ENCODE results near the gene RXRG.
"Not testable (repeated sequence)": the region's sequence is repeated elsewhere in the genome, so short reads cannot be mapped to it uniquely, and the experiment has no call there.

RXRG gene

DNA sequence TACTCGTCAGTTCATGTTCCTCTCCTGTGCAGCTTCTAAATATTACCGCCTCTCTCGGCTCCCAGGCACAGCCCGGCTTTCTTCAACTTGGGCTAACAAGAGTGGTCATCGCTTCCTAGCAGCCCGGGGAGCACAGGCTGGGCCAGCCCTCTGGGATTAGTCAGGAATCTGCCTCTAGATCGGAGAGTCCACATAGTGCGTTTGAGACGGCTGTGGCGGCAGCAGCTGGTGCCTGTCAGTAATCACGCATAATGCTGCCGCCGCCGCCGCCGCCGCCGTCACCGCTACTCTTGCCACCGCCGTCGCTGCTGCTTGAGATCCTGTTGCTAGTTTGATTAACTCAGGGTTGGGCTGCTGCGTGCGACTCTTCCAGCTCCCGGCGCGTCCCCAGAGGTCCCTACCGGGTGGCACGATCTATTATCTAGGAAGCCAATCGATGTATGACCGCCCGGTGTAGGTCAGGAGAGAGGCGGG lies at the start of gene RXRG:
Gene RXRG, minus strand, starts transcription at position 230 of the 474 bp plus-strand sequence. CDS start 233 bp downstream, outside the sequence.
- peak; percentile 81 for DNase-seq

DNA sequence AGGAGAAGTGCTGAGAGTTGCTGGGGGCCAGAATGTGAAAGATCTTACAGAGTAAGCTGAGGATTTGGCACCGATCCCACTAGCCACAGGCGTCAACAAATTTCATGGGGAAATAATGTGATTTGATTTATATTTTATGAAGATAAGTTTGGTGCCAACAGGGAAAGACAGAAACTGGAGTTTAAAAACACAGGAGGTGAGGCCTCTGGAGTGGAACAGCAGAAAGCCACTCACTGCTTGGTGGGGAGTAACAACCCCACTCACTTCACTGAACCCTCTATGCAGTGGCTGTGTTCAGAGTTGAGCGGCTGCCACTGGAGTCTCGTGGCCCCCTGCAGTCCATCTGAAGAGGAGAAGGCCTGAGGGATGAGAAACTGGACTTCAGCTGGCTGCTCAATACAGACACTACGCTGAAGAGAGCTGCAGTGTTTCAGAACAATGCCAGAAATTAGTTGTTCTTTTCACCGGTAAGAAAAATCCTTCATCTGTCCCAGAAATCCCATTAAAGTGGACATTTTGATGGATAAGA lies 48.0 kb upstream of the RXRG start:
- no peak for DNase-seq

DNA sequence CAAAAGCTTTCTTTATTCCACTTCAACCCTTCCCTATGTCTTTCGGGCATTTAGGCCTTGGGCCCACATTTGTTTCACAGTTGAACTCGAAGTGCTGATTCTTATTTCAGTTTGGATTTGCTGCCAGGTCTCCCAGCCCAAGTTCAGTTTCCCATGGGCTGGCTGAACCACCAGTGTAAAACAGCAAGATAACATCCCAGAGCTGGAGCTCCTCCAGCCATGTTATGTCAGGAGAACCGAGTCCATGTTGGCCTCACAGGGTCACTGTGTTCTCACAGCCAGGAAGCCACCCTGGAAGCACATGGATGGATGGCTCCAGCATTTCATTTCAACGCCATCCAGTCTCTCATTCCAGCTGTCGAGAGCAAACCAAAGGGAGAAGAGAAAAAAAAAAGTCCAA lies 45.2 kb upstream of the RXRG start:
- DNase-seq: no peak

DNA sequence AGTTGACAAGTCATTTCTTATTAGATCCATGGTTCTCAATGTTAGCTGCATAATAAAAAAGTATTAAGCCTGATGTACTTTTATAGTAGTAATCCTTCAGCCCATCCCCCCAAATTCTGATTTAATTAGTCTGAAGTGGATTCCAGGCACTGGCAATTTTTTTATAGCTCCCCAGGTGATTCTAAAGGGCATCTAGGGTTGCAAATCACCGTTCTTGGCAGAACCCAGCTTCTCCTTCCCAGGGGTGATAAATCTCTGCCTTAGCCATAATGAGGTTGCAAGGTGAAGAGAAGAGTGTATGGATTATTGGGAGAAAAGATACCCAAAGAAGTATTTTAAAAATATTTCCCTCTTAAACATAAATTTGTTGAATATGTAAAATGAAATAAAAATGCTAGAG lies 43.0 kb upstream of the RXRG start:
- DNase-seq: no peak

DNA sequence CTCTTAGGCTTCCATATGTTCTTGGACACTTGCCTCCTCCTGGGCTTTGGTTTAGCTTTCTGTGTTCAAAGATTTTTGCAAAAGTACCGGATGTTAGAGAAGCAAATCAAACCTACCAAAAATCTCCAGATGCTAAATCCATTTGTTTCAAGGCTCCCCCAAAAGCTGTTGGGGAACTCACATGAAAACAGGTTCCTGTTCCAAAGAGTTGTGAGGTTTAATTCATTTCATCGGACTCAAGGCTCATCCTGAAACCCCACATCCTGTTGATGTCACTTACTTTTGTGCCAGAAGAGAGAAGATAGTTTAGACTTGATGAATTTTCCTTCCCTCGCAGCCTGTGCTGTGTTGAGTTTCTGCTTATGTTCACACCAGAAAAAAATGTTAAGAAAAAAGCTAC lies 41.7 kb upstream of the RXRG start:
- no peak for DNase-seq

DNA sequence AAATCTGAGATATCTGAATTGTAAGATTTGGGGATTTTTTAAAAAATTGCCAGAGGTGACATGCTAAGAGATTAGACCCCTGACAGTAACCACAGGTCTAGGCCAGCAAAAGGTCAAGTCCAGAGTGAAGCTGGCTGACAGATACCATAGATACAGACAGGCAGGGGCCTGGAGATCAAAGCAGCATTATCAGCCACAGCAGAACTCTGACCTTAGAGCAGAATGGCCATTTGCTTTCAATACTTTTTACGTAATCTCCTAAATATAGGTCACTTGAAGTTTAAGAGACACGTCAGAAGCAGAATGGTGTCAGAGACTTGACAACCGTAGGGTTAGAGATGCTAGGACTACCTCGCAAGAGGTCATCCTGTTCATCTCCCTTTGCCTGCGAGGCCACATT lies 40.8 kb upstream of the RXRG start:
- DNase-seq: no peak

DNA sequence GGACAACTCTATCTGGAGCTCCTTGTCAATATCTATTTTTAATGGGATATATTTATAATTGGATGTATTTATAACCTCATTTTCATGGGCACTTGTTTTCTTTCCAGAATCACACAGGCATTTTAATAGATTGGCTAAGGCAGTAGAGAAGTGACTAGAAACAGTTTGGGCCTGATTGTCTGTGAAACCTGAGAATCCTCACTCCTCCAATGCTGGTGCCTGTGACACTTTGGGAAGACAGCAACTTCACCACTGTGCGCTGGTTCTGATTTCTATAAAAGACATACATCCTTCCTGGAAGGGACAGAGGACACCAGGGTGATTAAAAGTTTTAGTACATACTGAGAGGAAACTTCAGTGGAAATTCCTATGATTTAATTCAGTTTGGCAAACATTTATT lies 39.6 kb upstream of the RXRG start:
- no peak for DNase-seq

DNA sequence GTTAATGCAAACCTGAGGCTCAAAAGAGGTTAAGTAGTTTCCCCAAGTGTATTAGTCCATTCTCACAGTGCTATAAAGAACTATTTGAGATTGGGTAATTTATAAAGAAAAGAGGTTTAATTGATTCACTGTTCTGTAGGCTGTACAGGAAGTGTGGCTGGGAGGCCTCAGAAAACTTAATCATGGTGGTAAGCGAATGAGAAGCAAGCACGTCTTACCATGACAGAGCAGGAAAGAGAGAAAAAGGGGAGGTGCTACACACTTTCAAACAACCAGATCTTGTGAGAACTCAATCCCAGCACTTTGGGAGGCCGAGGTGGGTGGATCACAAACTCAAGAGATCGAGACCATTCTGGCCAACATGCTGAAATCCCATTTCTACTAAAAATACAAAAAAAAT lies 38.5 kb upstream of the RXRG start:
- no peak for DNase-seq

DNA sequence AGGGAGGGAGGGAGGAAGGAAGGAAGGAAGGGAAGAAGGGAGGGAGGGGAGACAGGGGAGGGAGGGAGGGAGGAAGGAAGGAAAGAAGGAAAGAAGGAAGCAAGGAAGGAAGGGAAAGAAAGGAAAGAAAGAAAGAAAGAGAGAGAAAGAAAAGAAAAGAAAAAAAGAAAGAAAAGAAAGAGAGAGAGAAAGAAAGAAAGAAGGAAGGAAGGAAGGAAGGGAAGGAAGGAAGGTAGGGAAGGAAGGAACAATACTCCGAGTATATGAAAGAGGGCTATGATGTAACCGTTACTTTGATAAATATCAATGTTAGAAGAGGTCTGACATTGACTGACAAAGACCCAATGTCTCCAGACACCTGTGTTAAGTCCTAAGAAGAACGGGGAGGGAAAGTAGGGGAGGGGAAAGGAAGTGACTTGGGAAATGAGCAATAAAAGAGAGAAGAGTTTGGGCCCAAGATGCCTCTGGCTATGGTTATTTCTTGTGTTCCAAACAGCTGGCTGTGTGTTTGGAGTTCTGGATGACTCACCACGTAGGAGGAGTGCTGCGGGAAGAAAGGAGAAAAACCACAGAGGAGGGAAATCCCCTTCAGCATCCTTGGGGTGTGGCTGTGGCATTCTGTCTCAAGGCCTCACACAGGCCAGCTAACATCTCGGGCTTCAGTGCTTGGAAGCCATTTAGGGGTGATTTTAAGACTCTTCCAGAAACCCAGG lies 37.0 kb upstream of the RXRG start:
- no peak for DNase-seq

DNA sequence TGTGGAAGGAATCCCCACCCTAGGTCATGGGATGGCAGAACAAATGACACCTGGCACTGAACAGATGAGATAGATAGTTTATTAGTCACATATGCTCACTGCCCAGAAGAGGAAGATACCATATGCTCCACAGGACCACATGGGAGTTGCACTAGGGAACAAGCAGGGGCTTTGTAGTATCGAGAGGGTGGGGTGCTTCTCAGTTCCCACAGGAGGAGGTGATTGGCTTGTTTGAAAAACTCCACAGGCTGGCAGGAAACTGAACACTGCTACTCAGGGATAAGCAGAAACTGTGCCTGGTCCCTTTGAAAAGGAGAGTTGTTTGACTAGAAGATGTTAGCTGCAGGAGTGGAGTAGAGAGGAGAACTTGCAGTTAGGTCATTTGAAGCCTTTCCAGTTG lies 31.9 kb upstream of the RXRG start:
- no peak for DNase-seq

DNA sequence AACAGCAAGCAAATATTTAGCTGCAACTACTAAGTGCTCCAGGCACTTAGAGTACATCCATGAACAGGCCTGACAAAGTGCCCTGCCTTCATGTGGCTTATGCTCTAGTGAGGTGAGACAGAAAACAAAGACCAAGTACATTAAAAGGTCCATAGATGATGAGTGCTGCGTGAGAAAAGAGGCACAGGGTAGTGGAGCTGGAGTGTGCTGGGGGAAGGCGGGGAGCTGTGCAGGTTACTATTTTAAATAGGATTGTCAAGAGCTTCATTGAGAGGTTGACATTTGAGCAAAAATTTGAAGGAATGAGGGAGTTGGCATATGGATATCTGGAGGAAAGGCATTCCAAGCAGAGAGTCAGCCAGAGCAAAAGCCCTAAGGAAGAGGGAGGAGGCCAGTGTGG lies 29.3 kb upstream of the RXRG start:
- no peak for DNase-seq

DNA sequence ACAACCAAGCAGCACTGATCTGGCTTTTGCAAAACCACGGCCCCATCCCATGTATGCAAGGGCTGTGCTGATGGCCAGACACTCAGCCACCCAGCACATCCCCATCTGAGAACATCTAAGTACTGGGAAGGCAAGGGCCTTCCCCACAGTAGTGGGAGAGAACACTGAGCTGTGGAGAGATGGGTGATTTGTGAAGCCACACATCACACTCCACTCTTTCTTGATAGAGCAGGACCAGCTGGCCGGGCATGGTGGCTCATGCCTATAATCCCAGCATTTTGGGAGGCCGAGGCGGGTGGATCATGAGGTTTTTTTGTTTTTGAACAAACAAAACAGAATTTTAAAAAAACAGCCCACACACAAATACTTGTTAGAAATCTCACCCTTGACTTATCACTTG lies 28.2 kb upstream of the RXRG start:
- DNase-seq: no peak

DNA sequence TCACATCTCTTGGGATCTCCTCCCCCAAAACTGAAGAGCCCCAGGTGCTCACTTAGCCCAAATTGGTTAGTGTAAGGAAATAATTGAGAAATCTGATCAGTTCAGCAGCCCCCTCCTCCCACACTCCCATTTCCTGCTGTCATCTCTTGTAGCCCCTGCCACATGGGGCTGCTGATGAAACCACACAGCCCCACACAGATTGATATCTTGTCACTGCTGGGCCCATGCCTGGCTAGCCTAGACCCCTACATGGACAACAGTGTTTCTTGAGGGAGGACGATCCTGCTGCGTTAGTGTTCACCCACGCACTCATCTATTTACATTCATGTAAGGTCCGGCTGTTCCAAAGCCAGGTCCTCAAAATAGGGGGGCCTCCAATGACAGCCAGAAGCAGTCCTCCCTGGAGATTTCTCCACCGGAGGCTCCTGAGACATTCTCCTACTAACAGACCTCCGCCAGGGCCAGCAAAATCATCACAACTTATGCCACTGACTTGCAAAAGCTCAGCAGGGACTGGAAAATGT lies 23.9 kb upstream of the RXRG start:
- no peak for DNase-seq

DNA sequence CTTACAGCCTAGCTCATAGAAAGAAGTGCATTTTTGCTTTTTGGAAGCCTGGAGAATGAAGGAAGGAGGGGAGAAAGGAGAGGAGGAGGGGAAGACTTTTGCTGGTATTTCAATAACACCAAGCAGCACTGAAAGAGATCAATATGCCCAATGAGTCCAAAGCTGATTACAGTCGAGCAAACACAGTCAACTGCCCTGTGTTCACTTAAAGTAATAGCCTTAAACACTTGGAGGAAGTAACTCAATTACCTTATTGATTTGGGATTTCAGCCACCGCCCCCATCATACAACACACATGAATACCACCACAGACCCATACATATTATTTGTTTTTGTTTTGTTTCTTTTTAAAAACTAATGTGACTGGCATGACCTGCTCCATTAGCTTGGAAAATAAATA lies 23.3 kb upstream of the RXRG start:
- DNase-seq: no peak

DNA sequence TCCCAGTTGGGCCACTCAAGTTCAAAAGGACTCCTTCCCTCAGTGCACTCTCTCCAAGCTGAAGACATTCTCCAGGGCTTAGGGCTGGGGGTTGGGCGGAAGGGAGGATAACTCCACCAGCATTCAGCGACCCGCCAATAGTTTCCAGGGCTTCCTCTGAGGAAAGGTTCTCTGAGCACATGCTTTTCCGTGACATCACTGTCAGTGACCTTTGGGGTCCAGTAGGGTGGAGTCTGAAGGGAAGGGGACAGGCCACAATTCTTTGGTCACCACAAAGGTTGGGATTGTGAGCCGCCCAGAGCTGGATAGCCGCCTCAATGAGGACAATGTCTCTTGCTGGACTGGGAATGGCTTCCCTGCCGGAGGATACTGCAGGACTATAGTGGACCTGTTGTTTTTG lies 22.8 kb upstream of the RXRG start:
- DNase-seq: no peak

DNA sequence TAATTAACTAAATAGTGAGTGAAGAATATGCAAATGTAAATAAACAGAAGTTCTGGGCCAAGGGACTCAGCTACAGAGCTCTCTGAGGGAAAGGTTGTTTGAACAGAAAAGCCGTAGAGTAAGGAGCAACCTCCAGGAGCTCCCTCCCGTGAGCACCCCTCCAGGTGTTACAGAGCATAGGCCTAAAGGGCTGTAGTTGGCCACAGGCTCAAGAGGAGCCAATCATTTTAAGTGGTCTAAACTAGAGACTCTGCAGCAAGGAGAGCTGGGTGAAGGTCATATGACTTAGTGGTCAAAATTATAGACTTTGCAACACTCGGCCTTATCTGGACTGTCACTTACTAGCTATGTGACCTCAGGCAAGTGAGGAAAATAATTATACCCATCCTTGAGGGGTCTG lies 19.1 kb upstream of the RXRG start:
- DNase-seq: peak; percentile 41

DNA sequence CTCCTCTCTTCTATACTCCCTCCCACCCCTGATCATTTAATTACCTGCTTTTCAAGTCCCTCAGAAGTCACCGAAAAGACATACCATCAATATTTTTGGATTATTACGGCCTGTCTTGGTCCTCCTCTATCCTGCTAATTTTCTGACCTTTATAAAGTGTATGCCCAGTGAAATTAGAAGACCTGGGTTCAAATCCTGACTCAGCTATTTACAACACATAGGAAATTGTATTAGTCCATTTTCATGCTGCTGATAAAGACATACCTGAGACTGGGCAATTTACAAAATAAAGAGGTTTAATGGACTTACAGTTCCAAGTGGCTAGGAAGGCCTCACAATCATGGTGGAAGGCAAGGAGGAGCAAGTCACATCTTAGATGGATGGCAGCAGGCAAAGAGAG lies 14.8 kb upstream of the RXRG start:
- not testable (repeated sequence) for DNase-seq

DNA sequence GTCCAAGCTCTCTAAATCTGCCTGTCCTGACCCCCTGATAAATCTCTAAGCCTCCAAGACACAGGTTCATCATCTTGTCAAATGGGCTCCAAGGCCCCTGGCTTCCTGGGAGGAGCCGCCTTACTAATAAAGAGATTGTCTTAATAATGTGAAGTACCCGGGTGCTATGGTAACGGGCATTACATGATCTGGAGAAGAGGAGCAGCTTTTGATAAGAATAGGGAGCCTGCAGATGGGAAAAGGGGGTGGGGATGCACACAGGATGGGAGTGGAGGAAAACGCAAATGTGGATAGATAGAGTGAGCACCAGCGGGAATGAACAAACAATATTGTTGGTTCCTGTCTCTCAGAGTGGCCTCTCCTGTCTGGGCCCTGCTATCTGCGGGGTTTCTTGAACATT lies 11.9 kb upstream of the RXRG start:
- peak; percentile 50 for DNase-seq

DNA sequence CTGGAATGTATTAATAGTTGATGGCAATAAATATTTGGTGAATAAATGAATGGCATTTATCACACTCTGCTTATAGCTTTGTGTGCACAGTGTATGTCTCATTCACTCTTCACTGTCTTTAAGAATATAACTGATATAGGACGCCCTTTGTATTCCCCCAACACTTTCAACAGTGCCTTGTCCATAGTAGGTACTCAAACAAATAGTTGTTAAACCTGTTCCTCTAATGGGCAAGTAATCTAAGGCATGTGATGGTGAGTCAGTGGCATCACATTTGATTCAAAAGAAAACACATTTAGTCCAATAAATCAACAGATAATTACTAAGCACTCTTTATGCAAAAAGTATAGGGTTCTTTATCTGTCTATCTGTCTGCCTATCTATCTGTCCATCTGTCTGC lies 11.2 kb upstream of the RXRG start:
- peak; percentile 90 for DNase-seq

DNA sequence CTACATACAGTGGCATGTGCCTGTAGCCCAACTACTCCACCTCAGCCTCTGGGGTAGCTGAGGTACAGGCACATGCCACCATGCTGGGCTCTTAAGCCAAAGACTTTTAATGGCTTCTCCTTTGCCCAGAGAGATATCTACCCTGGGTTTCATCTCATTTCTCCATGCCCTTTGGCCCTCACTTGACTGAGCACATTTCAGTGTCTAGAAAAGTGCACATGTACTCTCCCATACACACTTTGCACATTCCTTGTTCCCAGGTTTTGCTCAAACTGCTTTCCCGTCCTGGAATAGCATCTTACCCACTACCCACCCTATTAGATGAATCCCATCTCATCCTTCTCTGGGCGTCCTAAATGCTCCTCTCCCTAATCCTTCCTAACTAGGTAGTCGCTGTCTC lies 10.2 kb upstream of the RXRG start:
- DNase-seq: no peak

DNA sequence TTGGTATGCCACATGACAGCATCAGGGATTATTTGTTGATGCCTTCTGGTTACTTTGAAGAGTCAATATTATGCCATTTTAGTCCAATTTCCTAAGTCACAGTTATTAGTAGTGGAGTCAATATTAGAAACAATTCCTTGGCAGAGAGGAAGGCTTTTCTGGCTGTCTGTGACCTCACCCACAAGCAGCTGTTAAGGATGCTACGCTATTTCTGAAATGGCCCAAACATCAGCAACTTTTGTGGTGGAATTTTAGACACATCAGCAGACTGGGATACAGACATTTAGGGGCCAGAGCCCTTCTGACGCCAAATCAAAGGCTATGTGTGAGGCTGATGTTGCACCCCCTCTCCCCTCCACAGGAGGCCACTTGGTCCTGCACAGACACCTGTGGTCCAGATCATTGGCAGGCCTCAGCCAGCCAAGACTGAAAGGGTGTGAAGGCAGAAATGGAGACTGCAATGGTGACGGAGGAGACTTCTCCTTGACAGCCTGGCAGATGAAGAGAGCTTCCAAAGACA lies 9.2 kb upstream of the RXRG start:
- DNase-seq: no peak

DNA sequence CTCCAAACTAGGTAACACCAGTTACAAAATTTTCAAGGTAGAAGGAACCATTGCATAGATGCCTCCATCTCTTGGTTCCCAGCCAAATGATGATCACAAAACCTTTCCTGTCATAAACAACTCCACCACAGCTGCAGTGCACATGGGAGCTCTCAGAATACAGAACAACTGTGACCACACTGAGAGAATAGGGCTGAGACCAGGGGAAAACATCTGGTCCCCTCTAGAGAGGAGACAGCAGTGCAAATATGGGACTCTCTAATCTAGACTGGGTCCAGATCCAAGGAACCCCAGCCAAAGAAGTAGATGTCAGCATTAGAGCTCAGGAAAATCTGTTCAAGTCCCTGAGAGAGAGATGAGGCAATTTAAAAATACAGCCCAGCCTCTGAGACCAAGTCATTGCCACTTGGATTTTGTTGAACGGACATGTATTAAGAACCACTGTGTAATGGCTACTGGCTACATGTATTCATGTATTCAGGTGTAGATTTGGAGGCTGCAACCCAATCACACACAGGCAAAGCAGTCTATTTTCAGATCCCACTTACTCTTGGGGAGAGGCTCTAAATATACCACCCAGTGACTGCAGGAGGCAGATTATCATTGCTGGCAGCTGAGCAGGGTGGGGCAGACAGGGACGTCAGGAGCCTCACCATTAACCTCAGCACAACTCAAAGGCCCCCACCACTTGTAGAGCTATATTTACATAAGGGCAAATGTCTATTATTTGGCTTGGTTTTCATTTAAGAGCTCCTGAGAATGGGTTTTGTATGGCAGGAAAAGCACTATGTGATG lies 7.6 kb upstream of the RXRG start:
- DNase-seq: peak; percentile 17

DNA sequence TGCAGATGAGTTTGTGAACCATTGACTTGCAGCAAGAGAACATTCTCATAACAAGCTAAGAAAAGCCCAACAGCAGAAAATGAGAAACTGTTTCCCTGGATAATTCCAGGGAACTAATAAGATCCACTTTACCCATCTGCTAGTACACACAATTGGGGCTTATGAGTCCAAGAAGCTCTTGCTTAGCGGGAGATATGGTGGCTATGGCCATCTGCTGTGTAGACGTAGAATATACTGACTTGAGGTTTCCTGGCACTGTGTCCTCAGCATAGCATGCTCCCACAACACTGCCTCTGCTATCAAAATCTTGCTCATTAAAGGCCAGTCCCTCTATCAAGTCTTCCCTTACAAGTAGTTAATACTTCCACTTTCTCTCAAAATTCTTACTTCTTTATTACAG lies 6.8 kb upstream of the RXRG start:
- no peak for DNase-seq

DNA sequence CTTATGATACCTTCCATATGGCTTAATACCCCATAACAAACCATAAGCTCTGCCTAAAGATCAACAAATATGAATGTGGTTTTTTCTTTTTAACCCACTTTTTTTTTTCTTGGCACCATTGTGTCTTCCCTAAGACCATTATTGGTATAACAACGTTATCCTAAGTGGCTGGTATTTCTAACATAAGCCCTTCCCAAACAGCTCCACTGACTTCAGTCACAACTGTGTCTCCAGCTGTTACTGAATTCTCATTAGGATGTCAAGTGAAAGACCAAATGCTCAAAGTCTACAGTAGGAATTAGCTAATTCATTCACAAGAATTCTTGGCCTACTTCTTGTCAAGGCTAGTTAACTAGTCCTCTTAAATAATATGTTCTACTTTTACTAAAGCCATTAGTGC lies 4.2 kb upstream of the RXRG start:
- no peak for DNase-seq

Measured in NCI-H510A treated with DMSO at 0.1 percent for 48 hours (cell line).